Measurements from ENCODE around the gene ANKRD30A. TPM values are rescaled to one million over a fixed set of nuclear protein-coding genes. Genes with fewer than 3 reads are reported as not detected.
"Not testable (repeated sequence)": the region's sequence is repeated elsewhere in the genome, so short reads cannot be mapped to it uniquely, and the experiment has no call there.

ANKRD30A gene
- not detected for total RNA-seq

GRCh38 chr10:37125191-37125732 lies at the start of gene ANKRD30A:
ANKRD30A (plus strand) TSS chr10:37125598; CDS start chr10:37125788, 190 bp downstream.
- no peak for DNase-seq (ENCODE audit: low spot score)
- Histone ChIP-seq H3K27me3 (no peaks in the 10 kb centered on the region), H3K27ac (no peak within 1 kb of the TSS), H3K36me3 (no peaks in the 10 kb centered on the region), H3K4me3 (no peak within 1 kb of the TSS), H3K9me3 (no peaks in the 10 kb centered on the region), H3K4me1 (no peaks in the 10 kb centered on the region)
- no peak for TF ChIP-seq CTCF (IDR thresholded peaks at IDR 0.05)

GRCh38 chr10:37076083-37076482 lies 49.3 kb upstream of the ANKRD30A start:
- not testable (repeated sequence) for H3K36me3 ChIP-seq; H3K9me3 ChIP-seq; H3K27ac ChIP-seq; DNase-seq (ENCODE audit: low spot score); H3K4me3 ChIP-seq; H3K4me1 ChIP-seq; H3K27me3 ChIP-seq

GRCh38 chr10:37095792-37096573 lies 29.4 kb upstream of the ANKRD30A start:
- no peak overlapping the region for H3K27ac ChIP-seq
- no peaks in the 10 kb centered on the region for H3K9me3 ChIP-seq
- no peak for DNase-seq (ENCODE audit: low spot score)
- no peak for TF ChIP-seq CTCF (IDR thresholded peaks at IDR 0.05)
- no peak overlapping the region for H3K4me3 ChIP-seq
- H3K27me3 ChIP-seq, result no peaks in the 10 kb centered on the region
- H3K4me1 ChIP-seq, result no peaks in the 10 kb centered on the region
- no peaks in the 10 kb centered on the region for H3K36me3 ChIP-seq

GRCh38 chr10:37101261-37101660 lies 24.1 kb upstream of the ANKRD30A start:
- Histone ChIP-seq H3K4me3 (no peak overlapping the region), H3K4me1 (no peaks in the 10 kb centered on the region), H3K36me3 (no peaks in the 10 kb centered on the region), H3K9me3 (no peaks in the 10 kb centered on the region), H3K27ac (no peak overlapping the region), H3K27me3 (no peaks in the 10 kb centered on the region)
- no peak for DNase-seq (ENCODE audit: low spot score)
- TF ChIP-seq CTCF (IDR thresholded peaks at IDR 0.05), result no peak

- TF ChIP-seq CTCF (IDR thresholded peaks at IDR 0.05), result no peak
- no peaks in the 10 kb centered on the region for H3K27me3 ChIP-seq
- H3K4me1 ChIP-seq, result no peaks in the 10 kb centered on the region
- H3K36me3 ChIP-seq, result no peaks in the 10 kb centered on the region
- no peak for DNase-seq (ENCODE audit: low spot score)
- H3K27ac ChIP-seq, result no peak overlapping the region
- H3K9me3 ChIP-seq, result no peaks in the 10 kb centered on the region
- no peak overlapping the region for H3K4me3 ChIP-seq
Observed at GRCh38 chr10:37109000-37109399, 16.4 kb upstream of the ANKRD30A start.

GRCh38 chr10:37124532-37124931 lies 866 bp upstream of the ANKRD30A start:
- TF ChIP-seq CTCF (IDR thresholded peaks at IDR 0.05), result no peak
- Histone ChIP-seq H3K27ac (no peak overlapping the region), H3K4me1 (no peaks in the 10 kb centered on the region), H3K27me3 (no peaks in the 10 kb centered on the region), H3K36me3 (no peaks in the 10 kb centered on the region), H3K9me3 (no peaks in the 10 kb centered on the region), H3K4me3 (no peak overlapping the region)
- no peak for DNase-seq (ENCODE audit: low spot score)

All from right atrium auricular region (tissue), 2 donors.